Hepatocyte (in vitro differentiated cells): ENCODE data around the gene ZNF333. TPM values are rescaled to one million over a fixed set of nuclear protein-coding genes. Genes with fewer than 3 reads are reported as not detected.

Experiments
- DNase-seq: peaks from one replicate; pipeline ENCODE4 v3.0.0-alpha.2; 2016; ENCODE audit warnings: low spot score
- H2AFZ ChIP-seq: fragments of 200-600 bp; sonication (generic); 2 replicates; pipeline ENCODE4 v1.6.0; 2016; ENCODE audit warnings: antibody characterized with exemption, mild to moderate bottlenecking
- H3K27ac ChIP-seq: fragments of 200-600 bp; sonication (generic); 2 replicates; pipeline ENCODE4 v1.5.1; 2016; ENCODE audit warnings: mild to moderate bottlenecking
- H3K27me3 ChIP-seq: fragments of 200-600 bp; sonication (generic); 2 replicates; pipeline ENCODE4 v1.6.1; 2016
- H3K36me3 ChIP-seq: fragments of 200-600 bp; sonication (generic); replicated peaks from 2 replicates; pipeline ENCODE4 v1.5.1; 2016; ENCODE audit warnings: low read depth; ENCODE audit not compliant: insufficient read depth
- H3K4me1 ChIP-seq: fragments of 200-600 bp; sonication (generic); 2 replicates; pipeline ENCODE4 v1.5.1; 2016; ENCODE audit warnings: mild to moderate bottlenecking, moderate library complexity; ENCODE audit not compliant: insufficient read depth
- H3K4me2 ChIP-seq: fragments of 200-600 bp; sonication (generic); 2 replicates; pipeline ENCODE4 v1.6.0; 2016
- H3K4me3 ChIP-seq: fragments of 200-600 bp; sonication (generic); 2 replicates; pipeline ENCODE4 v1.5.1; 2016; ENCODE audit warnings: mild to moderate bottlenecking
- H3K79me2 ChIP-seq: fragments of 200-600 bp; sonication (generic); 2 replicates; pipeline ENCODE4 v1.6.0; 2017; ENCODE audit warnings: mild to moderate bottlenecking
- H3K9me2 ChIP-seq: fragments of 200-600 bp; sonication (generic); replicated peaks from 2 replicates; pipeline ENCODE4 v1.6.0; 2017; ENCODE audit warnings: mild to moderate bottlenecking; ENCODE audit not compliant: insufficient read depth
- H3K9me3 ChIP-seq: fragments of 200-600 bp; sonication (generic); 2 replicates; pipeline ENCODE4 v1.5.1; 2016; ENCODE audit warnings: low read depth, mild to moderate bottlenecking
- H4K20me1 ChIP-seq: fragments of 200-600 bp; sonication (generic); 2 replicates; pipeline ENCODE4 v1.6.0; 2016; ENCODE audit warnings: mild to moderate bottlenecking; ENCODE audit not compliant: insufficient read depth, poor library complexity, severe bottlenecking
- CTCF ChIP-seq: fragments of 200-600 bp; sonication (generic); IDR thresholded peaks from 2 replicates; pipeline ENCODE4 v1.5.1; 2016; ENCODE audit warnings: antibody characterized with exemption, mild to moderate bottlenecking; ENCODE audit not compliant: poor library complexity
- EZH2 ChIP-seq: fragments of 200-600 bp; sonication (generic); IDR thresholded peaks from 2 replicates; pipeline ENCODE4 v1.6.1; 2016; ENCODE audit warnings: antibody characterized with exemption, mild to moderate bottlenecking, borderline replicate concordance
- EZH2phosphoT487 ChIP-seq: fragments of 200-600 bp; sonication (generic); IDR thresholded peaks from one replicate; pipeline ENCODE4 v1.6.1; 2018; ENCODE audit warnings: antibody characterized with exemption, mild to moderate bottlenecking, low read depth, moderate library complexity; ENCODE audit not compliant: unreplicated experiment, severe bottlenecking
- WGBS: methylation state at CpG from one replicate; pipeline ENCODE4 v1.1.6; 2016; ENCODE audit warnings: low lambda C conversion rate; ENCODE audit errors: missing lambda C conversion rate; 5-methylcytosine and 5-hydroxymethylcytosine counted together
- polyA plus RNA-seq: library from polyadenylated mRNA; unstranded; fragments of >200 nt; fragmentation: Nextera tagmentation; extraction: Ambion mirVana; gene quantifications from 2 replicates; pipeline ENCODE4 v1.2.1, GENCODE V29; 2016
- total RNA-seq: library from RNA; depleted of rRNA; stranded (reverse); fragments of >200 nt; gene quantifications from 2 replicates; pipeline ENCODE4 v1.2.3, GENCODE V29; 2014

ZNF333 gene
- total and polyA plus RNA-seq, 2 experiments from 2014 or later, result 7.1 to 21.9 TPM

GRCh38 chr19:14767466-14767971 lies 77.7 kb downstream of the ZNF333 start:
- no peak overlapping the region for H3K27ac ChIP-seq
- no peaks in the 10 kb centered on the region for H3K79me2 ChIP-seq
- no peak for DNase-seq
- H4K20me1 ChIP-seq, result no peaks in the 10 kb centered on the region
- H3K27me3 ChIP-seq, result no peaks in the 10 kb centered on the region
- no peak for TF ChIP-seq EZH2phosphoT487
- TF ChIP-seq CTCF, result no peak
- TF ChIP-seq EZH2, result no peak
- no peak overlapping the region for H3K4me3 ChIP-seq
- H3K4me2 ChIP-seq, result no peak overlapping the region
- no peaks in the 10 kb centered on the region for H3K9me3 ChIP-seq
- no peaks in the 10 kb centered on the region for H3K9me2 ChIP-seq
- no peak overlapping the region for H2AFZ ChIP-seq
- 86% methylated on average over 2 of the region's 2 CpGs for WGBS
- no peaks in the 10 kb centered on the region for H3K4me1 ChIP-seq
- H3K36me3 ChIP-seq, result no peaks in the 10 kb centered on the region

- Histone ChIP-seq H3K27me3 (no peaks in the 10 kb centered on the region), H3K4me1 (no peaks in the 10 kb centered on the region), H3K27ac (no peak overlapping the region), H3K36me3 (no peaks in the 10 kb centered on the region), H3K4me3 (no peak overlapping the region), H3K4me2 (no peak overlapping the region), H3K9me3 (no peaks in the 10 kb centered on the region), H3K9me2 (no peaks in the 10 kb centered on the region), H4K20me1 (no peaks in the 10 kb centered on the region), H3K79me2 (no peaks in the 10 kb centered on the region), H2AFZ (no peak overlapping the region)
- no peak for DNase-seq
- TF ChIP-seq CTCF, result no peak
- TF ChIP-seq EZH2phosphoT487, result no peak
- no peak for TF ChIP-seq EZH2
- WGBS, result 86% methylated on average over 2 of the region's 2 CpGs
These were observed 78.2 kb downstream of the ZNF333 start for GRCh38 chr19:14768001-14768400.

- Histone ChIP-seq H4K20me1 (no peaks in the 10 kb centered on the region), H2AFZ (no peak overlapping the region), H3K4me1 (no peaks in the 10 kb centered on the region), H3K9me2 (no peaks in the 10 kb centered on the region), H3K9me3 (no peaks in the 10 kb centered on the region), H3K27ac (no peak overlapping the region), H3K4me3 (no peak overlapping the region), H3K79me2 (no peaks in the 10 kb centered on the region), H3K27me3 (no peaks in the 10 kb centered on the region), H3K4me2 (no peak overlapping the region), H3K36me3 (no peaks in the 10 kb centered on the region)
- DNase-seq, result no peak
- 85% methylated on average over 5 of the region's 5 CpGs for WGBS
- no peak for TF ChIP-seq EZH2phosphoT487
- no peak for TF ChIP-seq CTCF
- no peak for TF ChIP-seq EZH2
These were observed 79.4 kb downstream of the ZNF333 start for GRCh38 chr19:14769201-14769600.

- no peaks in the 10 kb centered on the region for H3K4me1 ChIP-seq
- TF ChIP-seq EZH2 (no peak), EZH2phosphoT487 (no peak), CTCF (no peak)
These were observed 80.3 kb downstream of the ZNF333 start for GRCh38 chr19:14770136-14770535.

More at GRCh38 chr19:14770136-14770535, 80.3 kb downstream of the ZNF333 start:
- H4K20me1 ChIP-seq, result no peaks in the 10 kb centered on the region
- H3K36me3 ChIP-seq, result no peaks in the 10 kb centered on the region
- no peak for DNase-seq
- no peak overlapping the region for H3K27ac ChIP-seq
- 92% methylated on average over 5 of the region's 5 CpGs for WGBS
- H3K9me3 ChIP-seq, result no peaks in the 10 kb centered on the region
- H3K4me3 ChIP-seq, result no peak overlapping the region
- no peak overlapping the region for H2AFZ ChIP-seq
- no peaks in the 10 kb centered on the region for H3K9me2 ChIP-seq
- H3K79me2 ChIP-seq, result no peaks in the 10 kb centered on the region
- H3K4me2 ChIP-seq, result no peak overlapping the region
- no peaks in the 10 kb centered on the region for H3K27me3 ChIP-seq
